Urinary bladder (tissue), 4 donors: ENCODE results near the gene RANBP17. TPM values are rescaled to one million over a fixed set of nuclear protein-coding genes. Genes with fewer than 3 reads are reported as not detected.
A peak's percentile ranks its signal among the peaks of the same experiment; 100 is the strongest.

Experiments
- DNase-seq: peaks from one replicate; pipeline ENCODE4 v3.0.0-alpha.2; 2015; ENCODE audit errors: extremely low spot score
- H3K27ac ChIP-seq: one replicate; pipeline ENCODE4 v1.5.1; 2013; ENCODE audit warnings: low read depth, mild to moderate bottlenecking, moderate library complexity
- H3K36me3 ChIP-seq: one replicate; pipeline ENCODE4 v1.6.1; 2013; ENCODE audit warnings: mild to moderate bottlenecking, moderate library complexity; ENCODE audit not compliant: insufficient read depth
- H3K4me1 ChIP-seq: one replicate; pipeline ENCODE4 v1.6.1; 2013; ENCODE audit warnings: mild to moderate bottlenecking, moderate library complexity; ENCODE audit not compliant: insufficient read depth
- H3K4me3 ChIP-seq: one replicate; pipeline ENCODE4 v1.5.1; 2013; ENCODE audit warnings: low read depth, low read length
- WGBS: extraction: QIAGEN DNeasy Blood & Tissue Kit; methylation state at CpG from one replicate; pipeline ENCODE4 v1.1.7; 2013; 5-methylcytosine and 5-hydroxymethylcytosine counted together
- polyA plus RNA-seq: library from polyadenylated mRNA; stranded (reverse); fragments of 200-250 nt; gene quantifications from one replicate; pipeline ENCODE4 v1.2.3, GENCODE V29; 2013
- total RNA-seq: library from RNA; depleted of rRNA; stranded (reverse); fragments of >200 nt; gene quantifications from one replicate; pipeline ENCODE4 v1.2.3, GENCODE V29; 2014
- donor health status: healthy with polysubstance abuse.
- donor health status: healthy.

The RANBP17 gene
- total and polyA plus RNA-seq, 2 donors: 2.4 to 96.5 TPM

DNA sequence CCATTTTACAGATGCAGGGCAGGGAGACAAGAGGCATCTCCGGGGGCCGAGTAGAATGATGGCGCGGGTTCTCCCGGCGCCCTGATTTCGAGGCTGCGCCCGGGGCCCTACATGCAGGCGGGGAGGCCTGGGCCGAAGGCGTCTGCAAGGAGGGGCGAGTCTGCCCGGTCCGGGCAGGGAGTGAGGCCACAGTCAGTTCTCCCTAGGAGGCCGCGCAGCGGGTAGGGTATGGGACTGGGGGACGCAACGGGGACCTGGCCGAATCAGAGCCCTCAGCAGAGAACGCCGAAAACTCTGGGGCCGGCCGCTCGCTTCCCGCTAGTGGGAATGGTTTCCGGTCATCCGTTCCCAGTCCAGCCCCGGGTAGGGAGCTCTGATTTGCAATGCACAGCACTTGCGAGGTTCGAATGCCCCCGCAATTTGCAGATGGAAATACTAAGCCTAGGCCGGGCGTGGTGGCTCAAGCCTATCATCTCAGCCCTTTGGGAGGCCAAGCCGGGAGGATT, 453.6 kb downstream of the RANBP17 start:
- no peak for DNase-seq
- H3K4me3 ChIP-seq: peak overlapping the region; percentile 10
- WGBS: 4% methylated on average over 36 of the region's 36 CpGs
- H3K27ac ChIP-seq: no peak overlapping the region
- H3K4me1 ChIP-seq: no peaks in the 10 kb centered on the region
- no peaks in the 10 kb centered on the region for H3K36me3 ChIP-seq

DNA sequence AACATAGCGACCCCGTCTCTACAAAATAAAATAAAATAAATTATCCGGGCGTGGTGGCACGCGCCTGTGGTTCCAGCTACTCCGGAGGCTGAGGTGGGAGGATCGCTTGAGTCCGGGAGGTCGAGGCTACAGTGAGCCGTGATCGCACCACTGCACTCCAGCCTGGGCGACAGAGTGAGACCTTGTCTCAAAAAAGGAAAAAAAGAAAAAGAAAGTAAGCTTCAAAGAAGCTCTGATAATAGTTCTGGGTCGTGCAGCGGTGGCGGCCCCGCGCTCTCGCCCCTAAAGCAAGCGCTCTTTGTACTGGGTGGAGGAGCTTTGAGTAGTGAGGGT, 454.1 kb downstream of the RANBP17 start:
- H3K4me3 ChIP-seq: no peak overlapping the region

DNA sequence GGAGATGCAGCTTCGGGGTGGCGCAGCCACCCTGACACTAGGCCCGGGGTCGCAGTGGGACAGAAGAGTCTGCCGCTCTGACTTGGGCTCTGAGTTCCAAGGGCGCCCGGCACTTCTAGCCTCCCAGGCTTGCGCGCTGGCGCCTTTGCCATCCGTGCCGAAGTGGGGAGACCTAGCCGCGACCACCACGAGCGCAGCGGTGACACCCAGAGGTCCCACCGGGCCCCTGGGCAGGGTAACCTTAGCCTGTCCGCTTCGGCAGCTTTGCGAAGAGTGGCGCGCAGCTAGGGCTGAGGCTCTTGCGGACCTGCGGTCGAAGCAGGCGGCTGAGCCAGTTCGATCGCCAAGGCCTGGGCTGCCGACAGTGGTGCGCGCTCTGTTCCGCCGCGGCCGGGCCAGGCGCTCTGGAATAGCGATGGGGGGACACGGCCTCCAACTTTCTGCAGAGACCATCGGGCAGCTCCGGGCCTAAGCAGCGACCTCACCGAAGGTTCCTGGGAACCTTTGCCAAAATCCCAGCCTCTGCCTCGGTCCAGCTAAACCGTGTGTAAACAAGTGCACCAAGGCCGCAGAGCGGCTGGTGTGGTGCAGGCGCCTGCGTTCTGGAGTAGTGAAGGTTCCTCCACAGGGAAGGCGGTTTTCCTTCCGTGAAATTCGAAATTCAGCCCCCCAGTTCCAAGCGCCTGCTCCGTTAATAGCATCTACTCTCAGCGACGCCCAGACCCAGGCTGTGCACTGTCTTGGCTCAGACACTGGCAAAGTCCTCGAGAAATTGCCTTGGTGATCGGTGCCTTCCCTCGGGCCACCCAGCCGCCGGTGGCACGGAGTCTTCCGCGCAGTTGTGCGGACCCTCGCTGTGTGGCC, 454.7 kb downstream of the RANBP17 start:
- 4% methylated on average over 66 of the region's 66 CpGs for WGBS

More for the DNA sequence above, 454.1 kb downstream of the RANBP17 start:
- DNase-seq: no peak
- H3K4me1 ChIP-seq: no peaks in the 10 kb centered on the region
- no peaks in the 10 kb centered on the region for H3K36me3 ChIP-seq
- H3K27ac ChIP-seq: no peak overlapping the region
- 10% methylated on average over 20 of the region's 20 CpGs for WGBS

DNA sequence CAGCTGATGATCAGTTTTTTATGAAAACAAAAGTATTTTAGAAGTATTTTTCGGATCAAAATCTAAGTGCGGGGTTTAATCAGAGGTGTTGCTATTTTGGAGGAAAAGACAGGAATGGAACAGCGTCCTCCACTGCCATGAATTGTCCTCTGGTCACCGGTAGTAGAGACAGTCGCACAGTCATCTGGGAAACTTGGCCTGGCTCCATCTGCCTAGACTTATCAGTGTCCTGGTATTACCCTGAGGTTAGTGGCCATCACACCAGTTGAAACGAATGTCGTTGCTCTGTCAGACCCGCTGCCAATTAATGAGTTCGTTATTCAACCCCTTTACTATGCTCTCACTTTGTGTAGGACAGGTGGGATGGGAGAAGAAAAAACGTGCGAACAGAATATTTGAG, 455.4 kb downstream of the RANBP17 start:
- no peak overlapping the region for H3K27ac ChIP-seq
- H3K4me1 ChIP-seq: no peaks in the 10 kb centered on the region
- no peak for DNase-seq
- H3K36me3 ChIP-seq: no peaks in the 10 kb centered on the region
- H3K4me3 ChIP-seq: no peak overlapping the region
- 12% methylated on average over 11 of the region's 11 CpGs for WGBS

More for the DNA sequence above, 454.7 kb downstream of the RANBP17 start:
- Histone ChIP-seq H3K36me3 (no peaks in the 10 kb centered on the region), H3K4me3 (no peak overlapping the region), H3K27ac (no peak overlapping the region), H3K4me1 (no peaks in the 10 kb centered on the region)
- DNase-seq: no peak

DNA sequence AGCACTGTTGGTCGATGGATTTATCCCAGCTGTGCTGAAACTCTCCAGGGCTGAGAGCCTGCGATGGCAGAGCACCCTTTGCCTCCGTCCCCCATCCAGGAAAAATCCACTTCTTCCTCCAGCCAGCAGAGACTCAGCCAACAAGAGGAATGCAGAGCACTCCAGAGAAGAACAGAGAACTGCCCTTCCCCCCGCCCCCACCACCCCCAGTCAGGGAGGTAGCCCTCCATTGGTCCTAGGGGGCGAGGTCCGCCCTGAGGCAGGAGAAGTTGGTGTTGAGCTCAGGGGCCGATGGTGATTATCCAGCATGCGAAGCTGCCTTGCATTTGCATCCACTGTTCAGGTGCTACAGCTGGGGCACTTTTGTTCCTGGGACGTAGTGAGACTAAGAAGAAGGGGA, 456.2 kb downstream of the RANBP17 start:
- H3K4me3 ChIP-seq: no peak overlapping the region
- no peaks in the 10 kb centered on the region for H3K36me3 ChIP-seq
- no peak overlapping the region for H3K27ac ChIP-seq
- no peak for DNase-seq
- WGBS: 3% methylated on average over 9 of the region's 9 CpGs
- H3K4me1 ChIP-seq: no peaks in the 10 kb centered on the region

DNA sequence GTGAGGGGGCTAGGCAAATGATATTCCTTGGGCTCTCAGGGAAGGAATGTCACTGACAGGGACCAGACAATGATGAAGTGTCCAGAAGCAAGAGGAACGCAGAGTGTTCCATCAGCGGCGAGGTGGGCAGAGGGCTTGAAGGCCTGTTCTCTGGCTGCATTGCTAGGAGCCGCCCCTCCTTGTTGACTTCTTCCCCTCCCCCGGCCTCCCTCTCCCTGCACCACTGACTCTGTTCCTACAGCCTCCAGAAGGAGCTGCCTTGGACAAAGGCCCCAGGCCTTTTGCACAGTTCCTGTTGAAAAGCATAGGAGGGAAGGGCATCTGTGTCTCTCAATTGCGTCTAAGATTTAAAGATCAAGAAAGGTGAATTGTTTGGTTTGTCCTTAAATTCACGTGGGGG, 459.6 kb downstream of the RANBP17 start:
- Histone ChIP-seq H3K4me1 (peaks cover 2% of the 10 kb centered on the region), H3K27ac (no peak overlapping the region), H3K36me3 (no peaks in the 10 kb centered on the region), H3K4me3 (no peak overlapping the region)
- DNase-seq: no peak
- WGBS: 79% methylated on average over 7 of the region's 7 CpGs

DNA sequence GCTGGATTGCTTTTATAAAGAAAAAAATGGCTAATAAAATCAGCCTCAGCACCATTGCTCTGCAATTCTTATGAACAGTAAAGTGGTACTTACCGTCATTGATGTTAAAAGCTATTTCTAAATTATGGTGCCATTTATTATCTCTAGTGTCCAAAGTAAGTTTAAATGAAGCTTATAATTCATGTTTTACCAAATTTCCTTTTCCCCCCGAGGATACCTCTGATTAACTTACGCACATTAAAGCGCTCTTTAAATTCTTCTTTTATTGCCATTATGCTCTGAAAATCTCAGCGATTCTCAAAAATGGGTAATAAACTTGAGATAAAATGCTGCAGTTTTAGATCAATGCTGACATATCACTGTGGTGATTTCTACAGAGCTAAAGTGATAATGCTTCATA, 460.7 kb downstream of the RANBP17 start:
- DNase-seq: no peak
- H3K36me3 ChIP-seq: no peaks in the 10 kb centered on the region
- H3K4me3 ChIP-seq: no peak overlapping the region
- H3K27ac ChIP-seq: no peak overlapping the region
- H3K4me1 ChIP-seq: peaks cover 2% of the 10 kb centered on the region
- 79% methylated on average over 5 of the region's 5 CpGs for WGBS

DNA sequence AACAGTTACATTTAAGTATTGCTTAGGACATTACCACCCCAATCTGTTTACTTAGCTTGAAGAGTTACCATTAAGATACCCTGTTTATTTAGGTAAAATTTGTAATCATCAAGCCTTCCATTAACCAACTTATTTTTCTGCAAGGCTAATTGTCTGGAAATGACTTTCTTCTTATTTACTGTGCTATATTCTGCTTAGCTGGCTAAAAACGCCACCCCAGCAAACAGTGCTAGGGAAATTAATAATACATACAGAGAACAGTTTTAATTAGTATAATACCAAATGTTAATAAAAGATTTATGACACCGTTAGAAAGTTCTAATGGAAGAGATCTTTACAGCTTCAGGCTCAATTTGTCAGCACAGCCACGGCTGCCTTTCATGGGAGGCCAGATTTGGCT, 461.2 kb downstream of the RANBP17 start:
- Histone ChIP-seq H3K4me1 (peaks cover 2% of the 10 kb centered on the region), H3K36me3 (no peaks in the 10 kb centered on the region), H3K27ac (no peak overlapping the region), H3K4me3 (no peak overlapping the region)
- no peak for DNase-seq
- WGBS: 65% methylated on average over 3 of the region's 3 CpGs

DNA sequence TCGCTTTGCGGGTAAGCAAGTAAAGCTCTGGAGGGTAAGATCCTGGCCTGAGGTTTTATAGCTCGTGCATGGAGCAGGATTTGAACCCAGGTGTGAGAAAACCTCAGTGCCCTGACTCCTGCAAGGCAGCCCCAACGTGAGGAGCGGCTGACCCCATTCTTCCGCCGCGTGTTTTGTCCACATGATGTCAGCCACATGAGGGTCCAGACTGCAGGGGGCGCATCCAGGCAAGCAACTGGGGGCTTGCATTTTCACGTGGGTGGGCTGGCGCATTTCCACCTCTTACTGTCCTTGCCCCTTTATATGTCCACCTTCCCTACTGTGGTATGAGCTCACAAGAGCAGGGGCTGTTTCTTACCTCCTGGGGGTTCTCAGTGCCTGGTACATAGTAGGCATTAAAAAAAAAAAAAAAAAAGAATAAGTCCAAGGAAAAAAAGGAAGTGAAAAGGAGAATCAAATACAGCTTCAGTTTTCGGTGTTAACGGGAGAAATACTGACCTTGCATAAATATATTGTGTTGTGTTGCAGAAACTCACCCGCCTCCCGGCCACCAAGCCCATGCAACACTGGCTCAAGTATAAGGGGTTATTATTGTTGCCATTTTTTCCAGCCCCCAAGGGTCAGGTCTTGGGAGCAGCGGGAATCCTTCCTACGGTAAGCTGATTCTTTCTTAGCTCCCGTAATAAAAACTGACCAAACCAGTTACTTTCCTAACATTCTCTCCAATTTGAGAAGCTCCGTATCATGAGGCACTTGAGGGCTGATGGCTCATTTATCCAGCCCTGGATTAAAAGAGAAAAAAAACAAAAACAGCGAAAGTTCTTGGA, 462.2 kb downstream of the RANBP17 start:
- 38% methylated on average over 20 of the region's 20 CpGs for WGBS
- no peak for DNase-seq
- peaks cover 2% of the 10 kb centered on the region for H3K4me1 ChIP-seq
- H3K36me3 ChIP-seq: no peaks in the 10 kb centered on the region
- H3K4me3 ChIP-seq: no peak overlapping the region
- H3K27ac ChIP-seq: no peak overlapping the region

DNA sequence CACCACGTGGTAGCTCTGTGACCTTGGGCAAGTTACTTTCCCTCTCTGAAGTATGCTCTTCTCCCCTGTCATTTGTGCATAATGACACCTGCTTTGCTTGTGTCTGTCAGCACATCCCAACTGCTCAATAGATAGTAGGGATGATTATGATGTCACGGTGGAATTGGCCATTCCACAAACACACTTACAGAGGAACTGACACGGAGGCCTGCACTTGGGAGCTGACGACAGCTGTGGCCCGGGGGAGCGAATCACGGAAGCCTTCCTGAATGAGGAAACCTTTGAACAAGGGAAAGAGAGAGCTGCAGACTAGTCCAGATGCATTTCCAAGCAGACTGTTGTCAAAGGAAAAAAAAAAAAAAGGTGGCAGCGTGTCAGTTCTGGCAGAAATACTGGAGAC, 468.2 kb downstream of the RANBP17 start:
- no peak for DNase-seq
- WGBS: 65% methylated on average over 8 of the region's 8 CpGs
- Histone ChIP-seq H3K27ac (no peak overlapping the region), H3K4me1 (no peaks in the 10 kb centered on the region), H3K4me3 (no peak overlapping the region), H3K36me3 (no peaks in the 10 kb centered on the region)

DNA sequence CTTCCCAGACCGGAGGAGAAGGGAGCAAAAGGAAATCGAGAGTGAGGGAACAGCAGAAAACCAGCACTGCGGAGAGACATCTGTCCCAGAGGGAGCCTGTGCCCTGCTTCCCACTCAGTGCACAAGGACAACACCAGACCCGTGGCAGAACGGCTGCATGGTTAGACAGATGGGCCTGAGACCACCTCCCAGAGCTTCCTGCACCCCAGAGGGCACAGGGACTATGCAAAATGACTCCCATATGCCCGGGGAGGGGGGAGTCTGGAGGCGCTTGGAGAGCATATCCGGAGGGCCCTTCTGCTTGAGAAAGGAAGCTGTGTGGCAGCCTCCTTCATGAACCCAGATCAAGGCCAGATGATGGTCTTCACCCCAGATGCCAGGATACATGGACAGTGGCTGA, 473.8 kb downstream of the RANBP17 start:
- 76% methylated on average over 8 of the region's 8 CpGs for WGBS
- DNase-seq: no peak
- Histone ChIP-seq H3K4me3 (no peak overlapping the region), H3K27ac (no peak overlapping the region), H3K36me3 (no peaks in the 10 kb centered on the region), H3K4me1 (no peaks in the 10 kb centered on the region)

DNA sequence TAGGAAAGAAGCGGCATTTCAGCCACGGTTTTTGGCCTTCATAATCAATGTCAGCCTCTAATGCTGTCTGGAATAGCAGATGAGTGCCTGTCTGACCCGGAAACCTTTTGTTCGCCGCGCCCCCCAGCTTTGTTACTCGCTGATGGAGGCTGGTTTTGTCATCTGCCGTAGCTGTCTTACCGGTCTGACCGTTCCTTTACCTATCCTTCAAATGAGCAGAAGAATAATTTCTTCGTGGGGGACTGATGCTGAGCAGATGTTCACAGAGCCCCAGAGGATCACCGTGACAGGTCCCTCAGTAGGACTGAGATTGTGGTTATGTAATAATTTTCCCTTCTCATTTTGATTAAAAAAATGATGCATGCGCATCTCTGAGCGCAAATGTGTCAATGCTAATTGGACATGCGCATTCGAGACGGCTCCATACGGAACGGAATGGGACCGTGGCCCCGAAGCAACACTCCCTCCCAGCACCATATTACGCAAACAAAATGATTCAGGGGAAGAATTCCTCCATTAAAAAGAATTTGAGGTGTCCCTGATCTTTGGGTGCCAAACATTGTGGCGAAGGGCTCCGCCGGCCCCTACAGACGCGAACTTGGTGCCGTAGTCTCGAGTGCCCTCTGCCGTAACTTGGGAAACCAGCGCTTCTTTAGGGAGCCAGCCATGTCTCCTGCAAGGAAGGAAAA, 474.8 kb downstream of the RANBP17 start:
- no peaks in the 10 kb centered on the region for H3K36me3 ChIP-seq
- no peak for DNase-seq
- no peak overlapping the region for H3K27ac ChIP-seq
- 13% methylated on average over 31 of the region's 31 CpGs for WGBS
- no peaks in the 10 kb centered on the region for H3K4me1 ChIP-seq
- peak overlapping the region; percentile 28 for H3K4me3 ChIP-seq

DNA sequence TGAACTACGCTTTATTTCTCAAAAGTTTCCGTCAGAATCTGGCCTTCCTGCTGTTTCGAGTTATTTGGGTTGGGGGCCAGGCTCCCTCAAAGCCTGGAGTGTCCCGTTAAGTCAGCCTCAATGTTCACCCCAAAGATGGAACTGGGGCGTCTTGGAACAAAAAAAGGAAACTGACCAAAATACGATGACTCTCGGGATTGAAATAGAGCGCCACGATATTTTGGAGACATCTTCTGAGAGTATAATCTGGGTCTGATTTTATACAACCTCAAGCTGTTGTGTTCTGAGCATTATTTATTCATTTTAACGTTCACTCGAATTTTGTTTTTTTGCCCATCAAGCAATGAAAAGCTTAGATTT, 475.4 kb downstream of the RANBP17 start:
- WGBS: 29% methylated on average over 11 of the region's 11 CpGs
- no peak for DNase-seq
- Histone ChIP-seq H3K4me3 (no peak overlapping the region), H3K36me3 (no peaks in the 10 kb centered on the region), H3K27ac (no peak overlapping the region), H3K4me1 (no peaks in the 10 kb centered on the region)
